Measurements from ENCODE around the gene BEST4.

- no peak for TF ChIP-seq EZH2phosphoT487 (conservative IDR thresholded peaks at IDR 0.05; ENCODE audit: low read length)
- no peak for TF ChIP-seq CTCF (IDR thresholded peaks at IDR 0.05; ENCODE audit: insufficient read depth, low read length, poor library complexity, severe bottlenecking)
Measured at GRCh38 chr1:44828841-44829440, 41.0 kb upstream of the BEST4 start.

All from SU-DHL-6 (cell line).